Nephron (organoid): ENCODE measurements around the gene ZNFX1.

Experiments
- H3K27ac Mint-ChIP-seq, 3 experiments: 2 replicates each; pipeline ENCODE4 v1.8.0; 2020; ENCODE audit warnings: mixed read lengths in 3 of 3, mild to moderate bottlenecking in 2 of 3, moderate library complexity in 1 of 3
- H3K27me3 Mint-ChIP-seq: 2 replicates; pipeline ENCODE4 v1.8.0; 2021; ENCODE audit warnings: low read depth, mild to moderate bottlenecking, moderate library complexity, mixed read lengths
- H3K36me3 Mint-ChIP-seq: 2 replicates; pipeline ENCODE4 v1.8.0; 2020; ENCODE audit warnings: low read depth, mixed read lengths
- H3K4me1 Mint-ChIP-seq: 2 replicates; pipeline ENCODE4 v1.8.0; 2020; ENCODE audit warnings: mixed read lengths
- H3K4me3 Mint-ChIP-seq, 3 experiments: 2 replicates each; pipeline ENCODE4 v1.8.0; 2020; ENCODE audit warnings: mild to moderate bottlenecking in 3 of 3, mixed read lengths in 3 of 3, moderate library complexity in 2 of 3
- H3K9me3 Mint-ChIP-seq: 2 replicates; pipeline ENCODE4 v1.8.0; 2020; ENCODE audit warnings: mixed read lengths
- CTCF ChIP-seq, 3 experiments: fragments of 200-600 bp; sonication (generic); IDR thresholded peaks; one replicate each; pipeline ENCODE4 v1.5.0; 2021; ENCODE audit warnings: antibody characterized with exemption in 3 of 3; ENCODE audit not compliant: unreplicated experiment in 3 of 3

ZNFX1 gene

GRCh38 chr20:49214571-49214970 lies 63.3 kb downstream of the ZNFX1 start:
- Mint-ChIP-seq H3K4me3 (no peak overlapping the region), H3K36me3 (no peaks in the 10 kb centered on the region), H3K27ac (no peak overlapping the region), H3K27me3 (no peaks in the 10 kb centered on the region), H3K4me1 (peaks cover 11% of the 10 kb centered on the region), H3K9me3 (peaks cover 10% of the 10 kb centered on the region)
- TF ChIP-seq CTCF (IDR thresholded peaks at IDR 0.05; ENCODE audit: unreplicated experiment in 3 of 3), result no peak

GRCh38 chr20:49210757-49211110 lies 67.1 kb downstream of the ZNFX1 start:
- H3K9me3 Mint-ChIP-seq, result peaks cover 10% of the 10 kb centered on the region
- no peak overlapping the region for H3K4me3 Mint-ChIP-seq
- no peak for TF ChIP-seq CTCF (IDR thresholded peaks at IDR 0.05; ENCODE audit: unreplicated experiment in 3 of 3)
- H3K4me1 Mint-ChIP-seq, result no peaks in the 10 kb centered on the region
- no peaks in the 10 kb centered on the region for H3K36me3 Mint-ChIP-seq
- H3K27ac Mint-ChIP-seq, result no peak overlapping the region
- no peaks in the 10 kb centered on the region for H3K27me3 Mint-ChIP-seq

GRCh38 chr20:49210101-49210756 lies 67.6 kb downstream of the ZNFX1 start:
- Mint-ChIP-seq H3K4me1 (no peaks in the 10 kb centered on the region), H3K36me3 (no peaks in the 10 kb centered on the region)
- TF ChIP-seq CTCF (IDR thresholded peaks at IDR 0.05; ENCODE audit: unreplicated experiment in 3 of 3), result no peak

GRCh38 chr20:49207076-49207475 lies 70.8 kb downstream of the ZNFX1 start:
- TF ChIP-seq CTCF (IDR thresholded peaks at IDR 0.05; ENCODE audit: unreplicated experiment in 3 of 3), result no peak
- Mint-ChIP-seq H3K27me3 (no peaks in the 10 kb centered on the region), H3K4me3 (no peak overlapping the region), H3K4me1 (no peaks in the 10 kb centered on the region), H3K9me3 (peaks cover 10% of the 10 kb centered on the region), H3K27ac (no peak overlapping the region), H3K36me3 (no peaks in the 10 kb centered on the region)

More at GRCh38 chr20:49210101-49210756, 67.6 kb downstream of the ZNFX1 start:
- H3K27me3 Mint-ChIP-seq, result no peaks in the 10 kb centered on the region
- H3K27ac Mint-ChIP-seq, result no peak overlapping the region
- peaks cover 10% of the 10 kb centered on the region for H3K9me3 Mint-ChIP-seq
- H3K4me3 Mint-ChIP-seq, result no peak overlapping the region

- no peak overlapping the region for H3K27ac Mint-ChIP-seq
- TF ChIP-seq CTCF (IDR thresholded peaks at IDR 0.05; ENCODE audit: unreplicated experiment in 3 of 3), result no peak
- H3K27me3 Mint-ChIP-seq, result no peaks in the 10 kb centered on the region
- no peak overlapping the region for H3K4me3 Mint-ChIP-seq
- peaks cover 4% of the 10 kb centered on the region for H3K9me3 Mint-ChIP-seq
- H3K36me3 Mint-ChIP-seq, result no peaks in the 10 kb centered on the region
- H3K4me1 Mint-ChIP-seq, result no peaks in the 10 kb centered on the region
These were observed 74.1 kb downstream of the ZNFX1 start for GRCh38 chr20:49203746-49204145.

- Mint-ChIP-seq H3K27ac (no peak overlapping the region), H3K9me3 (peaks cover 4% of the 10 kb centered on the region), H3K4me1 (no peaks in the 10 kb centered on the region), H3K4me3 (no peak overlapping the region), H3K27me3 (no peaks in the 10 kb centered on the region), H3K36me3 (no peaks in the 10 kb centered on the region)
- no peak for TF ChIP-seq CTCF (IDR thresholded peaks at IDR 0.05; ENCODE audit: unreplicated experiment in 3 of 3)
These were observed 74.8 kb downstream of the ZNFX1 start for GRCh38 chr20:49203011-49203410.
